Measurements from ENCODE around the gene IFNA1. TPM values are rescaled to one million over a fixed set of nuclear protein-coding genes. Genes with fewer than 3 reads are reported as not detected.

IFNA1 gene
- total and polyA plus RNA-seq, 12 donors: not detected

DNA sequence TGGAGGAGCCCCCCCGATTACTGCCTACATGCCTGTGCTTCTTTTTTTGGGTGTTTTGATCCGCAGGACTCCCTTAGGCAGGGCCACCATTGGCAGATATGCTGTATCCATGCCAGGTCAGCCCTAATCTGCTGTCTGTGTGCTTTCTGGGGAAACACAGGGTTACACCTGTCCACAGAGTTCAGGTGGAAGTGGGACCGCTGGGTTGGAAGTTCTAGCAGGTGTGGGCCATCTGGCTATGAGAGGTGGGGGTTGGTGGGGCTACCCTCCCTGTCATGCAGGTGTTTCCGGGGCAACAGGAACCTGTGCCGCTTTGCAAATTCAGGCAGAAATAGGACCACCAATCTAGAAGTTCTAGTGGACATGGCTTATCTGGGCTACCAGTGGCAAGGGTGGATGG, 24.9 kb downstream of the IFNA1 start:
- Histone ChIP-seq H3K27ac (no peak overlapping the region), H3K4me3 (no peak overlapping the region), H3K9me3 (replicated peaks in 1 of 3) (peaks cover 0 to 4% (median 0%) of the 10 kb centered on the region in 3 donors), H3K4me1 (replicated peaks in 1 of 2) (no peaks in the 10 kb centered on the region), H3K36me3 (replicated peaks in 1 of 2) (no peaks in the 10 kb centered on the region), H3K27me3 (no peaks in the 10 kb centered on the region)
- intact Hi-C loops (cut with DNase I): no loop called here
- TF ChIP-seq, protein P1, sequence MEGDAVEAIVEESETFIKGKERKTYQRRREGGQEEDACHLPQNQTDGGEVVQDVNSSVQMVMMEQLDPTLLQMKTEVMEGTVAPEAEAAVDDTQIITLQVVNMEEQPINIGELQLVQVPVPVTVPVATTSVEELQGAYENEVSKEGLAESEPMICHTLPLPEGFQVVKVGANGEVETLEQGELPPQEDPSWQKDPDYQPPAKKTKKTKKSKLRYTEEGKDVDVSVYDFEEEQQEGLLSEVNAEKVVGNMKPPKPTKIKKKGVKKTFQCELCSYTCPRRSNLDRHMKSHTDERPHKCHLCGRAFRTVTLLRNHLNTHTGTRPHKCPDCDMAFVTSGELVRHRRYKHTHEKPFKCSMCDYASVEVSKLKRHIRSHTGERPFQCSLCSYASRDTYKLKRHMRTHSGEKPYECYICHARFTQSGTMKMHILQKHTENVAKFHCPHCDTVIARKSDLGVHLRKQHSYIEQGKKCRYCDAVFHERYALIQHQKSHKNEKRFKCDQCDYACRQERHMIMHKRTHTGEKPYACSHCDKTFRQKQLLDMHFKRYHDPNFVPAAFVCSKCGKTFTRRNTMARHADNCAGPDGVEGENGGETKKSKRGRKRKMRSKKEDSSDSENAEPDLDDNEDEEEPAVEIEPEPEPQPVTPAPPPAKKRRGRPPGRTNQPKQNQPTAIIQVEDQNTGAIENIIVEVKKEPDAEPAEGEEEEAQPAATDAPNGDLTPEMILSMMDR (IDR thresholded peaks at IDR 0.05): no peak
- no peak for TF ChIP-seq POLR2A (IDR thresholded peaks at IDR 0.05)
- WGBS, 4 donors: 79 to 90% (median 80%) methylated on average over 2 to 5 of the region's 5 CpGs
- no peak for DNase-seq

DNA sequence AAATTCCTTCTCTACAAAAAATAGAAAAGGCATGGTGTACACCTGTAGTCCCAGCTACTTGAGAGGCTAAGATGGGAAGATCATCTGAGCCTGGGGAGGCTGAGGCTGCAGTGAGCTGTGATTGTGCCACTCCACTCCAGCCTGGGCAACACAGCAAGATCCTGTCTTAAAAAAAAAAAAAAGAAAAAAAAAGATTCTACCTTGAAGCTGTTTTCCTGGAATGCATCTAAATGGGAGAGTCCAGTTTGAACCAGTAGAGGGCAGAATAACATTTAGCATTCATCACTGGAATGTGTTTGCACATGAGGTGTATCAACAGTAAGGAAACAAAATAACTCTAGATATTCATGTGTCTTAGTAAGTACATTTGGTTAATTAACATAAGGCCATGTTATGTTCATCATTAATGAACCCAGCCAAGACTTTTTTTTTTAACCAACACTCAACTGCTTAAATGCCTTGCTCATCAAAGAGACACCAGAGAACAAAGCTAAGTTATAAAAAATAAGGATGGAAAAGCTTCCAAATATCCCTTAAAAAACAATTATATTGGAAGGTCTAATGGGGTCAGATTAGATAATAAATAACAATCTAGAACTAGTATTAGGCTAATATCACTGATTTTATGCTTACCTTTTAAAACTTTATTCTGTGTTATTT, 25.8 kb downstream of the IFNA1 start:
- H3K27ac ChIP-seq: no peak overlapping the region
- TF ChIP-seq POLR2A (IDR thresholded peaks at IDR 0.05): no peak
- TF ChIP-seq, protein P1 (IDR thresholded peaks at IDR 0.05): peak; percentile 23 to 56 (median 46)
- no peaks in the 10 kb centered on the region for H3K27me3 ChIP-seq
- no peaks in the 10 kb centered on the region for H3K36me3 ChIP-seq (replicated peaks in 1 of 2)
- H3K9me3 ChIP-seq (replicated peaks in 1 of 3): peaks cover 0 to 4% (median 0%) of the 10 kb centered on the region in 3 donors
- intact Hi-C loops (cut with DNase I): no loop called here
- DNase-seq: no peak
- no peak overlapping the region for H3K4me3 ChIP-seq
- no peaks in the 10 kb centered on the region for H3K4me1 ChIP-seq (replicated peaks in 1 of 2)

DNA sequence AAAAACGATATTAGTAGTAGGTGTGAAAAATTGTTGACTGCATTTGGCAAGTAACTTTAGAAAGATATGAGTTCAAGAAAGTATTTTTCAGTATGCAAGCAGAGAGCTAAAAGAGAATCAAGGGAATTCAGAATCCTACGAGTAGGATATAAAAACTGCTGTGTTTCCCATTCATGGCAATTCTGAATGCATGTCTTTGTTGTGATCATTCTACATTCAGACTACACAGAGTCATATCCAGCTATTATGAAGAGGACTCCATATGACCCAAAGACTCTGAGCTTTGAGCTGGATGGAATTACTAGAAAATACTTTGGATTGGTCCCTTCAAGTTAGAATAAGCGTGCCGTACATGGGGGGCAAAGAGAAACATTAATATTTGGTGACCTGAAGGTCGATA, 29.9 kb downstream of the IFNA1 start:
- Histone ChIP-seq H3K36me3 (replicated peaks in 1 of 2) (no peaks in the 10 kb centered on the region), H3K27me3 (no peaks in the 10 kb centered on the region), H3K4me3 (no peak overlapping the region), H3K4me1 (replicated peaks in 1 of 2) (no peaks in the 10 kb centered on the region), H3K9me3 (replicated peaks in 1 of 3) (no peaks in the 10 kb centered on the region), H3K27ac (no peak overlapping the region)
- intact Hi-C loops (cut with DNase I): no loop called here
- no peak for TF ChIP-seq POLR2A (IDR thresholded peaks at IDR 0.05)
- TF ChIP-seq, protein P1 (IDR thresholded peaks at IDR 0.05): no peak
- DNase-seq: no peak
- WGBS, 4 donors: 63 to 77% (median 71%) methylated on average over 5 of the region's 5 CpGs

DNA sequence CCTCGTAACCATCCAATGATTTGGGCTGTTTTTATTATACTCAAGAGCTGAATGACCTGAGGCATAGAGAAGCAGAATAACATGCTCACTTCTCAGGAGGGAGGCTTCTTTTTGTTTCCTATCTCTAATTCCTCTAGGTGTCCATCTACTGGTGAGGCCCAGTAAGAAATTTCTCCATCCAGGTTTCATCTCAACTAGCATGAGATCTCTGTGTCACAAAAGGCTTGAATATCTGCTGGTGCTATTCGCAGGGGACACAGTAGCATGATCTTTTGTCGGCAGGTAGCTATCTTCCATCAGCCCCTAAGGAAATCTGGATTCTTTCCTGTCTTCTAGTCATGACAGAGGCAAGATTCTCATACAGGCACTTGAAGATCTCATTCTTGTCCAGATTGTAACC, 33.0 kb downstream of the IFNA1 start:
- DNase-seq: no peak
- 63 to 82% (median 75%) methylated on average over 3 of the region's 3 CpGs for WGBS, 4 donors
- no peak overlapping the region for H3K27ac ChIP-seq
- no peaks in the 10 kb centered on the region for H3K4me1 ChIP-seq (replicated peaks in 1 of 2)
- no peak for TF ChIP-seq POLR2A (IDR thresholded peaks at IDR 0.05)
- TF ChIP-seq, protein P1 (IDR thresholded peaks at IDR 0.05): no peak
- no peak overlapping the region for H3K4me3 ChIP-seq
- H3K27me3 ChIP-seq: no peaks in the 10 kb centered on the region
- H3K36me3 ChIP-seq (replicated peaks in 1 of 2): no peaks in the 10 kb centered on the region
- intact Hi-C loops (cut with DNase I): no loop called here
- H3K9me3 ChIP-seq (replicated peaks in 1 of 3): no peaks in the 10 kb centered on the region

Data from adrenal gland (tissue), 12 donors.